Measurements from ENCODE around the gene LRRFIP2. TPM values are rescaled to one million over a fixed set of nuclear protein-coding genes. Genes with fewer than 3 reads are reported as not detected.
"Not testable (repeated sequence)": the region's sequence is repeated elsewhere in the genome, so short reads cannot be mapped to it uniquely, and the experiment has no call there.

LRRFIP2 gene
- total RNA-seq, 1 donor from 2014 or later: 146 TPM

DNA sequence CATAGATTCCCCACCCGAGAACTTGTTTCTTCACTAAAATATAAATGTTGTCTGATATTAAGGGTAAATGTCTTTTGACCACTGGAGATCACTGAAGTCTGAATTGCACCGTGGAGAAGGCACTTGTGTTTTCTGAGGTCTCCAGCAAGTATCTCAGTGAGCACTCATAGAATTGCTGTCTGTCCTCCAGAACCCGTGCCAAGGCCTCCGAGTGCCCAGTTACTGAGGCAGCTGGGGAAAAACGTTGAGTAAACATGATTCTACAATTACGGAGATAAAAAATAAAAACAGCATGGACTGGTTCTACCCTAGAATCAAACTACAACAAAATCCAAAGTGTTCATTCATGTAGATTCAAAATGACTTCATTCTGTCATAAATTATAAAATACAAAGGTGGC, 121.0 kb downstream of the LRRFIP2 start:
- ATAC-seq (no peak), DNase-seq (ENCODE audit: missing footprints) (no peak)
- intact Hi-C loops (cut with DNase I): loop anchor here (5.0 to 10.0 kb wide), 3 partner anchors 36 to 161 kb away; partner anchors contain the start of genes EPM2AIP1 and MLH1

DNA sequence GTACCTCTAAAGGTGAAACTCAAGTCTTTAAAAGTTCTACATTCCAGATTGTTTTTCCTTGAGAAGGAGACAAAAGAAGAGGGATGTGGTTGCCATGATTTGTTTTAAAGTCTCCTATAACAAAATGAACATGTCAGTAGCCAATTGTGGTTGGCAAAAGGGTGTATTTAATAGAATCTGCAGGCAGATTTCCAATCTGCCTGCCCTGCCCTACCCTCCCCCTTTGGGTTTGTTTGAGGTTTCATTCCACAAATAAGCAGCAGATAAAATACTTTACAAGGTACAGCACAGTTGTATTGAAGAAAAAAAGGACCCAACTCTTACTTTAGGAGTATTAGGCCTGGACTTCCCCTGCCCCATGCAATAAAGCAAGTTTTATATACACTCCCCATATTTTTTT, 121.5 kb downstream of the LRRFIP2 start:
- DNase-seq (ENCODE audit: missing footprints): no peak
- peak; percentile 33 for ATAC-seq
- intact Hi-C loops (cut with DNase I): loop anchor here (5.0 to 10.0 kb wide), 3 partner anchors 36 to 162 kb away; partner anchors contain the start of genes EPM2AIP1 and MLH1

DNA sequence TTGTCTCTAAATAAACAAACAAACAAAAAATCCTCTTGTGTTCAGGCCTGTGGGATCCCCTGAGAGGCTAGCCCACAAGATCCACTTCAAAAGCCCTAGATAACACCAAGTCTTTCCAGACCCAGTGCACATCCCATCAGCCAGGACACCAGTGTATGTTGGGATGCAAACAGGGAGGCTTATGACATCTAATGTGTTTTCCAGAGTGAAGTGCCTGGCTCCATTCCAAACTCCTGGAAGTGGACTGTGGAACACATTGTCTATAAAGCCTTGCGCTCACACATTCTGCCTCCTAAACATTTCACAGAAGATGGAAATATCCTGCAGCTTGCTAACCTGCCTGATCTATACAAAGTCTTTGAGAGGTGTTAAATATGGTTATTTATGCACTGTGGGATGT, 124.1 kb downstream of the LRRFIP2 start:
- ATAC-seq (peak; percentile 56), DNase-seq (ENCODE audit: missing footprints) (no peak)
- intact Hi-C loops (cut with DNase I): loop anchor here (5.0 to 10.0 kb wide), 3 partner anchors 33 to 165 kb away; partner anchors contain the start of genes EPM2AIP1 and MLH1

DNA sequence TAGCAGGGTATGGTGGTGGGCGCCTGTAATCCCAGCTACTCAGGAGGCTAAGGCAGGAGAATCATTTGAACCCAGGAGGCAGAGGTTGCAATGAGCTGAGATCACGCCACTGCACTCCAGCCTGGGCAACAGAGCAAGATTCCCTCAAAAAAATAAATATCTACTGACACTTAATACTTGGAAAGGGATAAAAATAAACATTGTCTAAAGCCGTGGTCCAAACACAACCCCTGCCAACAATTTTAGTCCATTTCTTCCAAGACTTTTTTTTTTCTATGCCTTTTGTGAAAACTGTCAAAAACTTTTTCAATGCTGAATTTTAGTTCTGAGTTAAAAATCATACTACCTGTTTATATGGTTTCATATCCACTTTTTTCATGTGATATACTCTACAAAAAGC, 131.7 kb downstream of the LRRFIP2 start:
- intact Hi-C loops (cut with DNase I); ATAC-seq; DNase-seq (ENCODE audit: missing footprints): not testable (repeated sequence)

DNA sequence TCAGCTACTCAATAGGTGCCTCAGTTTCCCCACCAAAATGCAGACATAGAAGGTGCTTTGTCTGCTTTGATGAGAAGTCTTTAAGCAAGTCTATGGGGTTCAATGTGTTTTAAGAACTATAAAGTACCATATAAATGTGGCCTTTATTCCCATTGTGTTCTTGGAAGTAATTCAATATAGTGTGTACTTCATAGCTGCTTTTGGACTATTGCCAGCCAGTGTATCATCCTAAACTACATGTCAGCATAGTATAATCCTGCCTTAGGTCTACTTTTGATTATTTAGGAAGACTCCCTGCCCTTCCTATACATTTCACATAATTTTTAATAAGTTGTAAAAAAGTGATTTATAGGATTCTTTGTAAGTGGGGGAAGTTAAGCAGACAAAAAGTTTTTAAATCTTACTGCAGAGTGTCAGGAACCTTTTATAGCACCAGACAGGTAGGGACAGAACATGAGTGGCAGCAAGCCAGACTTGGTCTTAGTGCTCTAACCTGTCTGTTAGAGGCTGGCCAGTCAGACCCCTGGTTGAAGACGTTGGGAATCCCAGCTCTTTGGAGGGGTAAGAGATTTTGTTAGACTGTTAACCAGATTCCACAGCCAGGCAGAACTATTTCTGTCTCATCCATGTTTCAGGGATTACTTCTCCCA, 132.7 kb downstream of the LRRFIP2 start:
- intact Hi-C loops (cut with DNase I): no loop called here
- DNase-seq (ENCODE audit: missing footprints) (no peak), ATAC-seq (no peak)

DNA sequence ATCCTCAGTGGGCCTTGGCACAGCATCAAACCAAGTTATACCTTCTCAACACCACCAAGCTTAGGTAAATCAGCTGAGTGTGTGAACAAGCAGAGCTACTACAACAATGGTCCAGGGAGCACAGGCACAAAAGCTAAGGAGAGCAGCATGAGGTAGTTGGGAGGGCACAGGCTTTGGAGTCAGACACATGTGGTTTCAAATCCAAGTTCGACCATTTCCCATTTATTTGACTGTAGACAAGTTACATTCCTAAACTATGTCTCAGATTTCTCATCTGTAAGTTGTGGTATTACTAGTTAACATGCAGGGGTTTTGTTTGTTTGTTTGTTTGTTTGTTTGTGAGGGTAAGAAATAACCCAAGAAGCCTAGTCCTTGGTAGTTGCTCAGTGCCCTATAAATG, 134.2 kb downstream of the LRRFIP2 start:
- ATAC-seq: no peak
- no peak for DNase-seq (ENCODE audit: missing footprints)

DNA sequence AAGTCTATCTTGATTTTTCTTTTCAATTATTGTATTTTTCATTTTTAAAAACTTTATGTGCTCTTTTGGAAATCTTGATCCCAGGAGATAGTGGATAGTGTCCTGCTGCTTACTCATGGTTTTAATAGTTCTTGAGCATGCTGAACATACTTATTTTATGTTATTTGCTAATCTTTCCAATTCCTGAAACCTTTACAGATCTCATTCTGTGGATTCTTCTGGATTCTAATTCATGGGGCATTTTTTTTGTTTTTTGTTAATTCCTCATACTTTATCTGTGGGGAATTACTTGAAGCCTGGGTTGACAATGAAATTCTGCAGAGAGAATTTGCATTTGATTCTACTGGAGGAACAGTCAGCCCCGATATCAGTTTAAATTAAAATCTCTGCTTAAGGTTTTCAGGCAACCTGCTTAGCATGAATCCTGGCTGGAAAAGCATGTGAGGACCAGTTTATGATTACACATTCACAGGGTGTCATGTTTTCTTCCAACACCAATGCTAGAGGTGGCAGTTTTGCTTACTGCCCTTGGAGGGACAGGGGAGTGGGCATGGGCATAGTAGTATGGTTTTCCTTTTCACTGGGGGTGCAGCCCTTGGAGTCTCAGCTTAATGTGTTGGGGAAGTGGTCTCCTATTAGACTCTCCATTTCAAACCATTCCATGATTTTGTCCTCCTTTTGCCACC, 135.1 kb downstream of the LRRFIP2 start:
- DNase-seq (ENCODE audit: missing footprints) (no peak), ATAC-seq (no peak)

More for the DNA sequence above, 134.2 kb downstream of the LRRFIP2 start:
- intact Hi-C loops (cut with DNase I): no loop called here

DNA sequence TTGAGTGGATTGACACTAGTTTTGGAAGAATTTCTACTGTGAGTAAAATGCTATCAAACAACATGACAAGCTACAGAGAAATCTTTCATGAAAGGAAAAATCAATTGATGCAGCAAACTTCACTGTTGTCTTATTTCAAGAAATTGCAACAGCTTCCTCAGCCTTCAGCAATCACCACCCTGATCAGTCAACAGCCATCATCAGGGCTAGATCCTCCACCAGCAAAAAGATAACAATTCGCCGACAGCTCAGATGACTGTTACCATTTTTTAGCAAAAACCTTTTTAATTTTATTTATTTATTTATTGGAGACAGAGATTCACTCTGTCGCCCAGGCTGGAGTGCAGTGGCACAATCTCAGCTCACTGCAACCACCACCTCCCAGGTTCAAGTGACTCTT, 137.0 kb downstream of the LRRFIP2 start:
- ATAC-seq: no peak
- intact Hi-C loops (cut with DNase I): no loop called here
- no peak for DNase-seq (ENCODE audit: missing footprints)

More for the DNA sequence above, 135.1 kb downstream of the LRRFIP2 start:
- intact Hi-C loops (cut with DNase I): no loop called here

DNA sequence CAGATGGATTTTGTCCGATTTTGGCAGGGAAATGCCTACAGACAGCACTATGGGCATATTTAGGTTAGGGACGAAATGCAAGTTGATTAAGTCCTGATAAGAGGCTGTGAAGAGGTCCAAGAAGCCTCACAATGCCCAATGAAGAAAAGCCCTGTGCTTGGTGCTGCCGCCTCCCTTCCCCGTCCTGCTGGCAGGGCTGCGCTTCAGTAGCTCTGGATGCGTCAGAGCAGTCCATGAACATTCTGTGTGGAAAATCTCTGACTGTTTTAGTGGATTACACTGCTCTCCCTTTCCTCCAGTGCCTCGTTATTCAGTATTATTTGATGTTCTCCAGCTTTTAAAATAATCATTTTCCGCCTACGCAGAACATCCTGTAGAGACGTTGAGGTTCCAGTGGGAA, 141.4 kb downstream of the LRRFIP2 start:
- DNase-seq (ENCODE audit: missing footprints): peak; percentile 71
- no peak for ATAC-seq
- intact Hi-C loops (cut with DNase I): no loop called here

DNA sequence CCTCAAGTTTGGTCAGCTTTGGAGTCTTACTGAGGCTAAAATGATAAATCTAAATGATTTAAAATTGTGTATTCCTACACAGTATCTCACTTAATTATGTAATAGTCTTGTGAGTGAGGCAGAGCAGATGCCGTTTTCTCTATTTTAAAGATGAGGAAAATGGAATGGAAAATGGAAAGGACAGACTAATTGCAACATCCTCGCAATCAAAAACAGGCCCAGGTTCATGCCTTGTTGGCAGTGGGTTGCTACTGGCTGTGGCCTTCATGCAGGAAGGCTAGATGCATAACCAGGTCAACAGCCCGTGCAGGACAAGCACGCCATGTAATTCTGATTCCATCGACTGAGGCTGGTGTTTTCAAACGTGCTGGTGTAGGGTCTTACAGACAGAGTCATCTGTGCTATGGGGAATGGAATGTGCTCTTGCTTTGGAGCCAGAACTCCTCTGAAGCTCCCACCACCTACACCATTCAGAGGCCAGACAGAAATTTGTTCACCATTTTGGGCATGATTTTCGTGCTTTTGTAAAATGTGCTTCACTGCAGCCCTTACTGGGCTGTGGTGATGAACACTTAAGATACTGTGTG, 143.2 kb downstream of the LRRFIP2 start:
- intact Hi-C loops (cut with DNase I): no loop called here

DNA sequence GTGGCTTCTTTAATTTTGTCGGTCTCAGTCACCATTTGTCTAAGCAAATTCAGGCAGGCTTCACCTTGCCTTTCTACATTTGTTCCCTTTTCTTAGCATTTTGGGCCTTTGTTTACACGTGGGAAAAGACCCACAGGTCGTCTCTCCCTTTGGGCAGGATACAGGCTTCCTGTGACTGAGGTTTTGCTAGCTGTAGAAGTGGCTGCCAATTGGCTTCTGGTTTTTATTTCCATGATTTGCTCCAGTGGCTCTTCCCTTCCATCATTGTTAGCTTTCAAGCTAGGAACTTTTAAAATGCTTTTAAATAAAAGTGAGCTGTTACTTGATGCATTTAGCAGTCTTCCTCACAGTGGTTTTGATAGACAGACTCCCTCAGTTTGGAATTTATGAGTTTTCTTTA, 143.8 kb downstream of the LRRFIP2 start:
- intact Hi-C loops (cut with DNase I): no loop called here
- no peak for DNase-seq (ENCODE audit: missing footprints)
- no peak for ATAC-seq

More for the DNA sequence above, 143.2 kb downstream of the LRRFIP2 start:
- DNase-seq (ENCODE audit: missing footprints): no peak
- peak; percentile 23 for ATAC-seq

DNA sequence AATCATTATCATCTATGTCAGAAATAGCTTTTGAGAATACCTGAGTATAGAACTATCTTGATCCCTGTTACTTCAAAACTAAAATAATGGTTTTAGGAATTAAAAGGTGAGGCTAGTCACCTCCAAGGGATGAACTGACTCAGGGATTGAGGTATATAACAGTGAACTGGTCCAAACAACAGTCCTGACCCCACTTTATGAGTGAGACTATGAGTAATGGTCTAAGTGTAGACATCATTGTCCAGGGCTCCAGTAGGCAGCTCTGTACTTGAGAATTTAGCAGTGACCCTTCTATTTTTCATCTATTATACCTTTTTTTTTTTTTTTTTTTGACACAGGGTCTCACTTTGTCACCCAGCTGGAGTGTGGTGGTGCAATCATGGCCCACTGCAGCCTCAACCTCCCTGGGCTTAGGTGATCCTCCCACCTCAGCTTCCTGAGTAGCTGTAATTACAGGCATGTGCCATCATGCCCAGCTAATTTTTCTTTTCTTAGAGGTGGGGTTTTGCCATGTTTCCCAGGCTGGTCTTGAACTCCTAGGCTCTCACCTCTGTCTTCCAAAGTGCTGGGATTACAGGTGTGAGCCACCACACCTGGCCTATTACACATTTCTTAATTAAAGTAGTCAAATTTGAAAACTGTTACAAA, 144.7 kb downstream of the LRRFIP2 start:
- DNase-seq (ENCODE audit: missing footprints) (no peak), ATAC-seq (no peak)
- intact Hi-C loops (cut with DNase I): loop anchor here (2.0 kb wide), 1 partner anchor 25 kb away; no protein-coding TSS in a partner anchor

DNA sequence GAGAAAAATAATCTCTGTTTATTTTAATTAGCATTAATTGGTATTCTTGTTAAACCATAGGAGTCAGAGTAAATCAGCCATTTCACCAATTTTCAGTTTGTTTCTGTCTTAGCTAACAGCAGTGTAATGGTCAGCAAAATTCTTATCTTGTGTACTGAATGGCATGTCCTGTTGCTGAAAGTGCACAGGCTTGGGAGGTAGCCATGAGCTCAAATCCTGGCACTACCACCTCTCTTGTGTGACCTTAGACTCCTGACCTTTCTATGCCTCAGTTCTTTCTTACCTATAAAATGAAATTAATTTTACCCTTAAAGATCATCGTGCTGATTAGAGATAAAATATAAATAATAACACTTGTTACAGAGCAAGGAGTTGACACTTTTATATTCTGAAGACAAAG, 145.3 kb downstream of the LRRFIP2 start:
- intact Hi-C loops (cut with DNase I): loop anchor here (2.0 kb wide), 1 partner anchor 26 kb away; no protein-coding TSS in a partner anchor
- DNase-seq (ENCODE audit: missing footprints): no peak
- peak; percentile 68 for ATAC-seq

DNA sequence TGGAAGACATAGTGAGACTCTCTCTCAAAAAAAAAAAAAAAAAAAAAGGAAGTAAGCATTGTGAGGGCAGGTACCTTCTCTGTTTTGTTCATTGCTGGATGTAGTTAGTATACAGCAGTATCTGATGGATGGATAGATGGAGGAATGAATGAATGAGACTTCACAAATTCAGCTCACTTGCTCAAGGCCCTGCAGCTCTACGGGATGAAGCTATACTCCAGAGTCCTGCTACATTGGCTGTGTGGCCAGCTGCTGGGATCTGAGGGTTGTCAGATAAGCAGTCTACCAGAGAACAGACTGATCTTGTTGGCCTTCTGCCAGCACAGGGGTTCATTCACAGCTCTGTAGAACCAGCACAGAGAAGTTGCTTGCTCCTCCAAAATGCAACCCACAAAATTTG, 146.1 kb downstream of the LRRFIP2 start:
- DNase-seq (ENCODE audit: missing footprints): peak; percentile 74
- intact Hi-C loops (cut with DNase I): loop anchor here (2.0 kb wide), 1 partner anchor 26 kb away; no protein-coding TSS in a partner anchor
- peak; percentile 89 for ATAC-seq

DNA sequence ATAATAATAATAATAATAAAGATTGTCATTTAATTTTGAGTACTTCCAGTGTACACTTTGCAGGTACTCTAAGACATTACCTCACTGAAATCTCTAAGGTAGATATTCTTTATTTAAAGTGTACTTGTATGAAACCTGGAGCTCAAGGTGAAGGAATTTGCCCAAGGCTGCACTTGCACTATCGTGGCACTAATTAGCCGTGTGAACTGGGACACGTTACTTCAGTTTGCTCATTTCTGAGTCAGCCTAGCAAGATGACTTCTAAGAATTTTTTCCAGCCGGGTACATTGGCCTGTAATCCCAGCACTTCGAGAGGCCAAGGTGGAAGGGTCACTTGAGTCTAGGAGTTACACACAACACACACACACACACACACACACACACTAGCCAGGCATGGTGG, 147.5 kb downstream of the LRRFIP2 start:
- intact Hi-C loops (cut with DNase I): no loop called here
- ATAC-seq (no peak), DNase-seq (ENCODE audit: missing footprints) (no peak)

DNA sequence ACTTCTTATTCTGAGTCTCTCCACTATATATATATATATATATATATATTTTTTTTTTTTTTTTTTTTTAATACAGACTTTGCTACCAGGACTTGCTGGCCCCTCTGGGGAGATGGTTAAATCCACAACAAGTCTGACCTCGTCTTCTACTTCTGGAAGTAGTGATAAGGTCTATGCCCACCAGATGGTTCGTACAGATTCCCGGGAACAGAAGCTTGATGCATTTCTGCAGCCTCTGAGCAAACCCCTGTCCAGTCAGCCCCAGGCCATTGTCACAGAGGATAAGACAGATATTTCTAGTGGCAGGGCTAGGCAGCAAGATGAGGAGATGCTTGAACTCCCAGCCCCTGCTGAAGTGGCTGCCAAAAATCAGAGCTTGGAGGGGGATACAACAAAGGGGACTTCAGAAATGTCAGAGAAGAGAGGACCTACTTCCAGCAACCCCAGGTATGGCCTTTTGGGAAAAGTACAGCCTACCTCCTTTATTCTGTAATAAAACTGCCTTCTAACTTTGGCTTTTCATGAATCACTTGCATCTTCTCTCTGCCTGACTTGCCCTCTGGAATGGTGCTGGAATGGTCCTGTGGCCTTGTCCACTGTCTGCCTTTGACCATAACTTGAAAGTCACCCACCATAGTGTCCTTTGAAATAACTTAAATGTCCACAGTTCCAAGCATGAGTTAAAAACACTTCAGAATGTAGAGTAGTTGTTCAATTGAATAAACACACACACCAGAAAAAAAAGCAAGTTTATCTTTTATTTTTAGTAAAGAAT, 148.6 kb downstream of the LRRFIP2 start:
- no peak for ATAC-seq
- intact Hi-C loops (cut with DNase I): loop anchor here (2.0 kb wide), 1 partner anchor 187 kb away; no protein-coding TSS in a partner anchor
- no peak for DNase-seq (ENCODE audit: missing footprints)

DNA sequence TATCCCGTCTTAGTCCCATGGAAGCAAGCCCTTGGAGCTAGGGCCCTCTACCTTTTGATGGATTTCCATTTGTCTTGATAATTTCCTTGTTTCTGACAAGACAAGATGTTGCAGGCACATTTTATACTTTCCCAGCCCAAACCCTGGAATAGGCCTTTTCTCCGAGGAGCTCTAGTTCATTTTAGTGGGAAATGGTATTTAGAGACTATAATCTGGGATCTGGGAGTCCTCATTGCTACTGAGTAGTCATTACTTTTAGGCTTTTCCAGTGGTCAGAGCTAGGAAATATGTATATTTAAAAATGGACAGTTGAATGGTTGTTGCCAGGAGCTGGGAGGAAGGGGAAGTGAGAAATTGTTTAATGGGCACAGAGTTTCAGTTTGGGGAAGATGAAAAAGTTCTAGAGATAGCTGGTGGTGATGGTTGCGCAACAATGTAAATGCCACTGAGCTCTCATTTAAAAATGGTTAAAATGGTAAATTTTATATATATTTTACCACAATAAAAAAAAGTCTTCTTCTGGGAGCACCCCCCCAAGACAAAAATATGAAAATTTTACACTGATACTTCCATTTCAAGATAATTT, 149.5 kb downstream of the LRRFIP2 start:
- DNase-seq (ENCODE audit: missing footprints) (no peak), ATAC-seq (no peak)
- intact Hi-C loops (cut with DNase I): loop anchor here (2.0 kb wide), 1 partner anchor 188 kb away; no protein-coding TSS in a partner anchor

DNA sequence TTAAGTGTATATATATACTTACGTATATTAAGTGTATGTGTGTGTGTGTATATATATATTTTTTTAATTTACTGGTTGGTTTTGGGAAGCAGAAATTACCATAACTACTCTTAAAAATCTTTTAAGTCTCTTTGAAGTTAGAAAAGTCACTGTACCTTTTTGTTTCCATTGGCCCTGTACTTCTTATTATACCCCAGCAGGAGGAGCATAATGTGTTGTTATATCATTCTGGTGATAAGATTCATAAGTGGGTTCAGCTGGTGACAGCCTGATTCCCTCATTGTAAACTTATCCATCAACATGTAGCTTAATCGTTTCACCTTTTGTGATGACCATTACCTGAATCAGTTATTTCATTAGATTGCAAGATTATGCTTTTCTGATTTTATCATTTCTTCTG, 150.3 kb downstream of the LRRFIP2 start:
- DNase-seq (ENCODE audit: missing footprints): no peak
- ATAC-seq: no peak
- intact Hi-C loops (cut with DNase I): loop anchor here (2.0 kb wide), 1 partner anchor 189 kb away; no protein-coding TSS in a partner anchor
